ENCODE data around the gene PPP3R1.

The PPP3R1 gene

GRCh38 chr2:68214381-68214780 lies 38.0 kb downstream of the PPP3R1 start:
- Histone ChIP-seq H3K79me1 (replicated peaks; ENCODE audit: low read length, poor library complexity, severe bottlenecking) (peaks cover 4% of the 10 kb centered on the region), H3K23ac (ENCODE audit: low read length in 2 of 2) (no peak overlapping the region), H3K14ac (ENCODE audit: low read length in 2 of 2) (no peak overlapping the region), H3K27me3 (ENCODE audit: control insufficient read depth in 1 of 2, insufficient read depth in 1 of 2, low read length in 2 of 2) (no peaks in the 10 kb centered on the region), H3K4ac (ENCODE audit: low read depth in 1 of 2, low read length in 2 of 2) (no peak overlapping the region), H3K4me2 (ENCODE audit: low read length, poor library complexity, severe bottlenecking) (no peak overlapping the region), H2AK5ac (ENCODE audit: low read length, severe bottlenecking) (no peak overlapping the region), H3K18ac (ENCODE audit: low read depth in 1 of 2, low read length in 2 of 2) (no peak overlapping the region), H3K4me1 (ENCODE audit: control insufficient read depth, insufficient read depth, low read depth, low read length) (no peaks in the 10 kb centered on the region), H3K9ac (ENCODE audit: low read length) (no peak overlapping the region), H2BK5ac (ENCODE audit: low read depth, low read length, poor library complexity, severe bottlenecking) (no peak overlapping the region), H2BK12ac (ENCODE audit: low read length in 2 of 2) (no peak overlapping the region), H3K9me3 (ENCODE audit: control insufficient read depth, low read length) (no peaks in the 10 kb centered on the region), H4K8ac (ENCODE audit: low read length) (no peak overlapping the region), H3K36me3 (ENCODE audit: control insufficient read depth in 1 of 2, insufficient read depth in 2 of 2, low read depth in 1 of 2, low read length in 2 of 2) (peaks cover 0 to 22% of the 10 kb centered on the region in 2 experiments), H2BK15ac (ENCODE audit: low read depth, poor library complexity, severe bottlenecking) (no peak overlapping the region), H3K4me3 (ENCODE audit: insufficient read depth in 1 of 2, low read depth in 1 of 2, low read length in 2 of 2) (no peak overlapping the region), H2AFZ (ENCODE audit: low read depth, low read length) (no peak overlapping the region), H2BK120ac (ENCODE audit: low read depth, low read length) (no peak overlapping the region), H4K91ac (ENCODE audit: low read length) (no peak overlapping the region), H3K27ac (ENCODE audit: low read length, poor library complexity, severe bottlenecking) (no peak overlapping the region)
- no peak for DNase-seq
- 95% methylated on average over 5 of the region's 5 CpGs for WGBS

- H3K4me1 ChIP-seq (ENCODE audit: control insufficient read depth, insufficient read depth, low read depth, low read length) = no peaks in the 10 kb centered on the region
- DNase-seq = no peak
- no peak overlapping the region for H3K18ac ChIP-seq (ENCODE audit: low read depth in 1 of 2, low read length in 2 of 2)
- no peak overlapping the region for H2AK5ac ChIP-seq (ENCODE audit: low read length, severe bottlenecking)
- no peak overlapping the region for H3K4me3 ChIP-seq (ENCODE audit: insufficient read depth in 1 of 2, low read depth in 1 of 2, low read length in 2 of 2)
- no peak overlapping the region for H2BK15ac ChIP-seq (ENCODE audit: low read depth, poor library complexity, severe bottlenecking)
- H3K4ac ChIP-seq (ENCODE audit: low read depth in 1 of 2, low read length in 2 of 2) = no peak overlapping the region
- no peak overlapping the region for H3K4me2 ChIP-seq (ENCODE audit: low read length, poor library complexity, severe bottlenecking)
- peaks cover 4% of the 10 kb centered on the region for H3K79me1 ChIP-seq (replicated peaks; ENCODE audit: low read length, poor library complexity, severe bottlenecking)
- H3K9me3 ChIP-seq (ENCODE audit: control insufficient read depth, low read length) = no peaks in the 10 kb centered on the region
- no peak overlapping the region for H2BK5ac ChIP-seq (ENCODE audit: low read depth, low read length, poor library complexity, severe bottlenecking)
- H3K9ac ChIP-seq (ENCODE audit: low read length) = no peak overlapping the region
- H4K91ac ChIP-seq (ENCODE audit: low read length) = no peak overlapping the region
- peaks cover 0 to 10% of the 10 kb centered on the region in 2 experiments for H3K36me3 ChIP-seq (ENCODE audit: control insufficient read depth in 1 of 2, insufficient read depth in 2 of 2, low read depth in 1 of 2, low read length in 2 of 2)
- H2BK120ac ChIP-seq (ENCODE audit: low read depth, low read length) = no peak overlapping the region
- H2BK12ac ChIP-seq (ENCODE audit: low read length in 2 of 2) = no peak overlapping the region
- H4K8ac ChIP-seq (ENCODE audit: low read length) = no peak overlapping the region
- no peak overlapping the region for H2AFZ ChIP-seq (ENCODE audit: low read depth, low read length)
- no peak overlapping the region for H3K14ac ChIP-seq (ENCODE audit: low read length in 2 of 2)
- no peak overlapping the region for H3K23ac ChIP-seq (ENCODE audit: low read length in 2 of 2)
- H3K27ac ChIP-seq (ENCODE audit: low read length, poor library complexity, severe bottlenecking) = no peak overlapping the region
- no peaks in the 10 kb centered on the region for H3K27me3 ChIP-seq (ENCODE audit: control insufficient read depth in 1 of 2, insufficient read depth in 1 of 2, low read length in 2 of 2)
Measured at GRCh38 chr2:68206793-68207192, 45.5 kb downstream of the PPP3R1 start.

DNA sequence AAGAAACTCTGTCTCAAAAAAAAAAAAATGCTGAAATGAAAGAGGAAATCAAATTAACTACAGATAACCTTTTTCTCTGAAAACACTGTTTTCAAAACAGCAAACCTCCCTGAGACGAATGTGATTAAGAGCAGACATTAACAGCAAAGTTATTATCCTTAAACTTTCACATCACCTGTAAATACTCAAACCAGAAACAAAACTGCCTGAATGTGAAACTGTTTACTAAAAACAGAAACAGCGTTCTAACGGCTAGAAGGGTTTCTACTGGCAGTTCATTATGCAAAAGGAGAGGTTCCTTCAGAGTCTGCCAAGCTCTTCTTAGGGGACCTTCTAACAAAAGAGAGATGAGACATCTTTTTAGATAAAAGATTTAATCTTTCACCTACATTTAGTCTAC lies 48.7 kb downstream of the PPP3R1 start:
- no peak overlapping the region for H2AFZ ChIP-seq (ENCODE audit: low read depth, low read length)
- WGBS = 93% methylated on average over 3 of the region's 3 CpGs
- H4K8ac ChIP-seq (ENCODE audit: low read length) = no peak overlapping the region
- DNase-seq = no peak
- no peaks in the 10 kb centered on the region for H3K4me1 ChIP-seq (ENCODE audit: control insufficient read depth, insufficient read depth, low read depth, low read length)
- no peak overlapping the region for H2BK15ac ChIP-seq (ENCODE audit: low read depth, poor library complexity, severe bottlenecking)
- peak overlapping the region in 1 of 2 experiments; percentile 26 for H3K4me3 ChIP-seq (ENCODE audit: insufficient read depth in 1 of 2, low read depth in 1 of 2, low read length in 2 of 2)
- H3K79me1 ChIP-seq (replicated peaks; ENCODE audit: low read length, poor library complexity, severe bottlenecking) = peaks cover 6% of the 10 kb centered on the region
- no peak overlapping the region for H3K27ac ChIP-seq (ENCODE audit: low read length, poor library complexity, severe bottlenecking)
- H3K4ac ChIP-seq (ENCODE audit: low read depth in 1 of 2, low read length in 2 of 2) = no peak overlapping the region
- H3K14ac ChIP-seq (ENCODE audit: low read length in 2 of 2) = no peak overlapping the region
- H4K91ac ChIP-seq (ENCODE audit: low read length) = no peak overlapping the region
- no peak overlapping the region for H2BK5ac ChIP-seq (ENCODE audit: low read depth, low read length, poor library complexity, severe bottlenecking)
- H3K18ac ChIP-seq (ENCODE audit: low read depth in 1 of 2, low read length in 2 of 2) = no peak overlapping the region
- no peak overlapping the region for H3K23ac ChIP-seq (ENCODE audit: low read length in 2 of 2)
- no peaks in the 10 kb centered on the region for H3K27me3 ChIP-seq (ENCODE audit: control insufficient read depth in 1 of 2, insufficient read depth in 1 of 2, low read length in 2 of 2)
- no peaks in the 10 kb centered on the region for H3K9me3 ChIP-seq (ENCODE audit: control insufficient read depth, low read length)
- H2BK120ac ChIP-seq (ENCODE audit: low read depth, low read length) = no peak overlapping the region
- H3K36me3 ChIP-seq (ENCODE audit: control insufficient read depth in 1 of 2, insufficient read depth in 2 of 2, low read depth in 1 of 2, low read length in 2 of 2) = peaks cover 0 to 9% of the 10 kb centered on the region in 2 experiments
- no peak overlapping the region for H2BK12ac ChIP-seq (ENCODE audit: low read length in 2 of 2)
- no peak overlapping the region for H2AK5ac ChIP-seq (ENCODE audit: low read length, severe bottlenecking)
- H3K9ac ChIP-seq (ENCODE audit: low read length) = peak overlapping the region; percentile 42
- H3K4me2 ChIP-seq (ENCODE audit: low read length, poor library complexity, severe bottlenecking) = no peak overlapping the region

GRCh38 chr2:68200157-68200787 lies 52.1 kb downstream of the PPP3R1 start:
- peaks cover 0 to 5% of the 10 kb centered on the region in 2 experiments for H3K36me3 ChIP-seq (ENCODE audit: control insufficient read depth in 1 of 2, insufficient read depth in 2 of 2, low read depth in 1 of 2, low read length in 2 of 2)
- H3K4me3 ChIP-seq (ENCODE audit: insufficient read depth in 1 of 2, low read depth in 1 of 2, low read length in 2 of 2) = no peak overlapping the region
- H3K4me1 ChIP-seq (ENCODE audit: control insufficient read depth, insufficient read depth, low read depth, low read length) = no peaks in the 10 kb centered on the region
- WGBS = 99% methylated on average over 4 of the region's 4 CpGs
- no peaks in the 10 kb centered on the region for H3K27me3 ChIP-seq (ENCODE audit: control insufficient read depth in 1 of 2, insufficient read depth in 1 of 2, low read length in 2 of 2)
- H2AK5ac ChIP-seq (ENCODE audit: low read length, severe bottlenecking) = no peak overlapping the region
- no peak overlapping the region for H2BK5ac ChIP-seq (ENCODE audit: low read depth, low read length, poor library complexity, severe bottlenecking)
- H4K91ac ChIP-seq (ENCODE audit: low read length) = no peak overlapping the region
- H3K4ac ChIP-seq (ENCODE audit: low read depth in 1 of 2, low read length in 2 of 2) = no peak overlapping the region
- H2BK120ac ChIP-seq (ENCODE audit: low read depth, low read length) = no peak overlapping the region
- DNase-seq = peak; percentile 34
- H3K4me2 ChIP-seq (ENCODE audit: low read length, poor library complexity, severe bottlenecking) = no peak overlapping the region
- no peak overlapping the region for H2AFZ ChIP-seq (ENCODE audit: low read depth, low read length)
- peaks cover 6% of the 10 kb centered on the region for H3K79me1 ChIP-seq (replicated peaks; ENCODE audit: low read length, poor library complexity, severe bottlenecking)
- no peak overlapping the region for H3K14ac ChIP-seq (ENCODE audit: low read length in 2 of 2)
- no peak overlapping the region for H3K27ac ChIP-seq (ENCODE audit: low read length, poor library complexity, severe bottlenecking)
- no peaks in the 10 kb centered on the region for H3K9me3 ChIP-seq (ENCODE audit: control insufficient read depth, low read length)
- H4K8ac ChIP-seq (ENCODE audit: low read length) = no peak overlapping the region
- no peak overlapping the region for H3K23ac ChIP-seq (ENCODE audit: low read length in 2 of 2)
- no peak overlapping the region for H3K9ac ChIP-seq (ENCODE audit: low read length)
- H2BK15ac ChIP-seq (ENCODE audit: low read depth, poor library complexity, severe bottlenecking) = no peak overlapping the region
- H2BK12ac ChIP-seq (ENCODE audit: low read length in 2 of 2) = no peak overlapping the region
- H3K18ac ChIP-seq (ENCODE audit: low read depth in 1 of 2, low read length in 2 of 2) = no peak overlapping the region
